HG03064 (cell line): ENCODE results near the gene NDUFS6.
"Not testable (repeated sequence)": the region's sequence is repeated elsewhere in the genome, so short reads cannot be mapped to it uniquely, and the experiment has no call there.

Experiments used
- ATAC-seq: cut with Tn5 transposase; IDR thresholded peaks from one replicate; pipeline ENCODE4 v1.9.1; 2021; ENCODE audit warnings: low read depth; ENCODE audit not compliant: unreplicated experiment

The NDUFS6 gene

GRCh38 chr5:1830571-1831228 lies 29.5 kb downstream of the NDUFS6 start:
- ATAC-seq = no peak

DNA sequence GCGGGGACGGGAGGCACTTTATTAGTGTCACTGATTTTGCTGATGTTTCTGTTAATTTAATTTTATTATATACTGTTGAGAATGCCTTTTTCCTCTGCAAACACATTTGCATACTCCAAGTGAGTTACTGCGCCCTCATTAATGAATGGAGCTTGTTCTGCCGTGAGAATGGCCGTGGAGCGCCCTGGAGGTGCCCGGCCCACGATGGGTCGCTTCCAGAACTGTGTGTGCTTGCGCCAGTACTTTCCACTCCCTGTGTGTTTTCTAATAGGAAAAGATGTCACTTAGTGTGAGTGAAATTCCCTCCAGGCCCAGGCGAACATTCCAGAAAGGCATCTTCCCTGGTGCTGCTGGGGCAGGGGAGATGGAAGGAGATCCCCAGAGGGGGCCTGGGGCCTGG lies 30.1 kb downstream of the NDUFS6 start:
- ATAC-seq = no peak

DNA sequence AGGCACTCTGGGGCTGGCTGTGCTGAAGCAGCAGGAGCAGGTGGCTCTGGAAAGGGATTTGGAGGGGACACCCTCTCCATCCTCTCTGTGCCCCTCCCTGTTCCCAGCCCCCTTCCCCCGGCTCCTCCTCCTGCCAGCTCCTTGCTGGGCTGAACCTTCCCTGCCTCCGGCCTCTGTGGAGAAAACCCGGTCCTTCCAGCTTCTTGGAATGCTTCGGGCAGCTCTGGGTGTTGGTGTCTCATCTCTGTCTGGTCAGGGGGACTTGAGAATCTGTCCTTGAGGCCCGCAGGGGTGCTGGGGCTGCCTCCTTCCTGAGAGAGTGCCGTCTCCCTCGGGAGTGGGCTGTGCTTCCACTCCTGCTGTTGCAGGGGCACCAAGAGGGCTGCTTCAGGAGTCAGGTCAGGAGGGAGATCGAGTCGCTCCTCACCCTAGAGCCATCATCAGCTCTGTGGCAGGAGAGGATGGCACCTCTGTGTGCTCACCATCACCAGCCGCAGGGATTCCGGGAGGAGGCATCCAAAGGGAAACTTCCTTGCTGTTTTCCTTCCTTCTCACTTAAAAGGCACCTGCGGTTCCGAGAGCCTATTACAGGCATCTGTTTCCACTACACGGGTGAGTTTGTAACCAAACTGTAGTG lies 30.6 kb downstream of the NDUFS6 start:
- ATAC-seq = no peak

- ATAC-seq = no peak
Observed at GRCh38 chr5:1832511-1833250, 31.5 kb downstream of the NDUFS6 start.

- no peak for ATAC-seq
Observed at GRCh38 chr5:1833264-1834021, 32.2 kb downstream of the NDUFS6 start.

DNA sequence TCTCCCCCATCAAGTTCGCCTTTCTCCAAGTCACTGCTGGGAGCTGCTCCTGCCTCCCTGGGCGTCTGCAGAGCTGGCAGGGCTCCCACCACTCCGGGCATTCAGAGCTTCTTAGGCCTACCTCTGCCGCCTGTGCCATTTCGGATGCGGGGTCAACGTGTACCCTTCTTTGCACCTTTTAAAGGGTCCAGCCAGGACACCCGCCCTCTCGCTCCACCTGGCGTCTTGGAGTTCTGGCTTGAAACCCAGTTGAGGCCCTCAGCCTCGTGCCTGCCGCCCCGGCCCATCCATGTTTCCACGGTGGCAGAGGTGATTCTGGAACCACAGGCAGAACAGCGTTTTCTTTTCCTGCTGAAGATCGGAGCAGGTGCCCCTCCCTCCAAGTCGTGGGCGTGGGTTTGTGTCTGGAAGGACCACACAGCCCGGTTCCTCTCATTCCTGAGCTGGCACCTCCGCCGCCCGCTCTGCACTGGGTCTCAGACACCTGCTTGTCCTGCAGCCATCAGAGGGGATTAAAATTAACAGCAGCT lies 32.9 kb downstream of the NDUFS6 start:
- no peak for ATAC-seq

DNA sequence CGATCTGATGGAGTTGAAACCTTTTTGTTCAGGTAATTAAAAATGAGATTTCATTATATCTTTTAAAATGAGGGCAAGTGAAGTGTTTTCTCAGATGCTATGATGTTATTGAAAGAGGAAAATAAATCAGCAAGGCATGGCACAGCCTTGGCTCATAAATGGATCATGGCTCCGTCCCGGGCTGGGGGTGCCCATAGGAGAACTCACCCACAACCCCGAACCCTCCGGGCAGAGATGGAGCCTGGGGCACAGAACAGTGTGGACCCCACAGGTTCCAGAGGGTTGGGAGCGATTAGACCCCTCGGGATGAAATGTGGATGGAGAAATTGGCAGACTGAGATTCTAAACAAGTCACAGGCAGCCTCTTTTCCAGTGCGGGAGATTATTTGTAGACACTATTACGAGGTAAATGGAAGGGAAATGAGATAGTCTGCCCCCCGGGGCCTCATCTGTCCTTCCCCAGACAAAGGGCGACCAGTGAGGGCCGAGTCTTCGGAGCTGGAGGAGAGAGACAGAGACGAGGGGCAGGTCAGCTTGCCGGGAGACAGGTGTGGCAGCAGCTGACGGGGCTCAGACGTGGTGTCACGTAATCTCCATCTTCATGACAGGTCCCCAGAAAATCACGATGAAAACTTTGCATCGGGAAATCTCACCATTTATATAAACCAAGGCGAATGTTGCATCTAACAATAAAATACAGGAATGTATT lies 33.7 kb downstream of the NDUFS6 start:
- ATAC-seq = no peak

GRCh38 chr5:1835431-1835830 lies 34.2 kb downstream of the NDUFS6 start:
- ATAC-seq = no peak

DNA sequence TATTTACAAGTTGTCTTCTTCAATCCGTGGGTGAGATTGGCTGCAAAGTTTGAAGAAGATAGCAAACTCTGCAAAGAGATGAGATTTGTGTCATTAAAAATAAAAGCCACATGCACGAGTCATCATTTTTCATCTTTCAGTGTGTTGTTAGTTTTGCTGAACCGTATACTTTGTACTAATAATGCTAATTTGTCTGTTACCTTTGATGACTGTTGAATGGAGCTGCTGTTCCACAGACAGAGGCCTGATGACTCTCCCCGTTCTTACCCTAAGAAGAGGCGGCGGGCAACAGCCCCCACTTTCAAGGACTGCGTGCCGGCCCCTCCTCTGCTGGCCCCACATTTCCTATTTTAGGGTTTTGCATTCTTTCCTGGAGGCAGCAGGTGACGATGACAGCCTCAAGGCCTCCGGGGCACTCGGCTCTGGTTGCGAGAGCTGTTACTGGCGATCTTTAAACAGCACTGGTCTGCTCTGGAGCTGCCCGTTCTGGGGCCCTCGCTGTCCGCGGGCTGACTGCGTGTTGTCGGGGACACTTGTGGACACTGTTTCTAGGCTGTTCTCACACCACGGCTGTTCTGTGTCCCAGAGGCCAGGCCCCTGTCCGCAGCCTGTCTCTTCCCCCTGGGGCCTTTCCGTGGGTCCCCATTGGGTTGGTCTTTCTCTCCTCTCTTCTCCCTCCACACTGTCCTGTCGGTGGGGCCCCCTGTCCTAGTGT lies 35.1 kb downstream of the NDUFS6 start:
- no peak for ATAC-seq

- no peak for ATAC-seq
Observed at GRCh38 chr5:1836891-1837880, 36.0 kb downstream of the NDUFS6 start.

DNA sequence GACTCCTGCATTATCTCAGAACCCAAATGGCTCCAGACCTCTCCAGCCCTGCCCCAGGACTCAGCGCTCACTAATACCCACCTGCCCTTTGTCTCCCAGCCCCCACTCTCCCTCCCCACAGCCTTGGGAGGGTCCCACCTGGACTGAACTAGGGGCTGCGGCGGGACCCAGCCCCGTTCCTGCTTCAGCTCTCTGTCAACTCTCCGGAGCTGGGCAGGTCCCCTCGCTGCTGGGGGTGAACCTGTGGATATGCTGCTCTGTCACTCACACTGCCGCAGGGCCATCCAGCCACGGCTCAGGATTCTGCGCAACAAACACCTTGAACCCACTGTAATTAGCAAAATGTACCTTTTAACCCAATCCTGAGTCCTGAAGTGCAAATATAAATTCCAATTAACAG lies 36.8 kb downstream of the NDUFS6 start:
- ATAC-seq = no peak

DNA sequence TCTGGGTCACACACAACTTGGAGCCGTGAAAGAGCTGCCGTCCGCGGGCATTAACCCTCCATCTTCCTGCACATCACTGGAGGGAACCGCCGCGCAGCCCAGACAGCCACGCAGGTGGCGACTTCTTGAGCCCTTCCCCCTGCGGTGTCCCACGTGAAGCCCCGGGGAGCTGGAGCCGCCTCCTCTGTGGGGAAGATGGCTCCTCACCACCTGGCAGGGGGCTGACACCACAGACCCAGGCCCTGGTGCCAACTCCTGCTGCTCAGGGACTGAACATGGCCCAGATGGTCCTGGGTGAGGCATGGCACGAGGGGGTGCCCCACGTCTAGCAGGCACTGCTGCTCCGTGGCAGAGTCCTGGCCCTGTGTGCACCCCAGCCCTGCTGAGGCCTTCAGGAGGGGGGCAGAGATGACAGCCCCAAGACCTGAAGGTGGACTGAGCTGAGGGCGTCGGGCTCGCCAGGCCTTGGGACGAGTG lies 38.9 kb downstream of the NDUFS6 start:
- no peak for ATAC-seq

DNA sequence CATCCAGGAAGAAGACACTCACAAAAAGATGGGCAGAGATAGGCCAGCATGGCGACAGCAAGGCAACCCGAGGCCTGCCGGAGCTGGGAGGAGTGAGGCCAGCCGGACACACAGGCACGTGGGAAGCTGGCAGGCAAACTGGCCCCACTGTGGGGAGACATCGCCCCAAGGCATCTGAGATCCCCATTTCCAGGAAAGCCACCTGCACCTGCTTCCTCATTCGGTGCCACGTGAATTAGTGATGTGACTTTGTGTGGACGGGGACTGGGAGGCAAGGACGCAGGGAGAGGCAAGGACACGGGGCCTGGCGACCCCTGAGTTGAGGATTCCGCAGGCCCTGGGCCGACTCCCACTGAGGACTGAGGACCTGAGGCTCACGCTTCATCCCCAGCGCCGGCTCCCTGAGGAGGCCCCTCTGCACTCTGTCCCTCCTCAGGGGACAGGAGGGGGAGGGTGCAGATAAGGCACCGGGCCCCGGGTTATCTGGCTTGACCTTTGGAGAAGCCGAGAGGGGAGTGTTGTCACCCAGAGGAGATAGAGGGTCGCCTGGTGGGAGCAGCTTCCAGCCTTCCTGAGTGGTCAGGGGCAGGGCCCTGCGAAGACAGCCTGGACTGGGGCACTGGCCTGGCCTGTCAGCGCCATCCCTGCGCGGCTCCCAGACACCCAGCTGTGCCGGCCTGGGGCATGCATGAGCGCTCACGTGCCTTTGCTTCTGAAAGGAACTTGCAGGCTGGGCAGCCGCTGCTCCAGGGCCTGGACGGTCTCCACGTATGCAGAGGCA lies 39.7 kb downstream of the NDUFS6 start:
- ATAC-seq = no peak

- no peak for ATAC-seq
Observed at GRCh38 chr5:1842004-1842819, 41.0 kb downstream of the NDUFS6 start.

DNA sequence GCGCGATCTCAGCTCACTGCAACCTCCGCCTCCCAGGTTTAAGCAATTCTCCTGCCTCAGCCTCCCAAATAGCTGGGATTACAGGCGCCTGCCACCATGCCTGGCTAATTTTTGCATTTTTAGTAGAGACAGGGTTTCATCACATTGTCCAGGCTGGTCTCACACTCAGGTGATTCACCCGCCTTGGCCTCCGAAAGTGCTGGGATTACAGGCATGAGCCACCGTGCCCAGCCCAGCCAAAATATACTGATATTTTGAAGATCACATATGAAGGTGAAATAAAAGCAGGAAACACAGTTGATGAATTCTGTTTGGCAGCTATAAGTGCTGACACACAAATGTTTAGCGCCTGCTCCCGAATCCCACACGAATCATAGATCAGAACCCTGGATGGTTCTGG lies 42.6 kb downstream of the NDUFS6 start:
- not testable (repeated sequence) for ATAC-seq

DNA sequence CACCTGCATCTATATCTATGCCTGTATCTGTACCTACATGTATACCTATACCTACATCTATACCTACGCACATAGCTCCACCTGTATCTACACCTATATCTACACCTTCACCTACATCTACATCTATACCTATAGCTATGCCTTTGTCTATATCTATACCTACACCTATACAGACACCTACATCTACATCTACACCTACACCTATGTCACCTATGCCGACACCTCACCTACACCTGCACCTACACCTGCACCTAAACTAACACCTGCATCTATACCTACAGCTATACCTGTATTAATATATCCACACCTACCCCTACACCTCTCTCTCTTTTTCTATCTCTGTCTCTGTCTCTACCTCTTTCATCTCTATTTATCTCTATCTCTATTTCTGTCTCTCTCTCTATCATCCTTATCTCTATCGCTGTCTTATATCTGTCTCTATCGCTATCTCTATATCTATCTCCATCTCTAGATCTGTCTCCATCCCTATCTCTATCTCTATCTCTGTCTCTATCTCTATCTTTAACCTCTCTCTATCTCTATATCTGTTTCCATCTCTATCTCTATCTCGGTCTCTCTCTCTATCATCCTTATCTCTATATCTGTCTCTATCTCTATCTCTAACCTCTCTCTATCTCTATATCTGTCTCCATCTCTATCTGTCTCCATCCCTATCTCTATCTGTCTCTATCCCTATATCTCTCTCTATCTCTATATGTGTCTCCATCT lies 43.7 kb downstream of the NDUFS6 start:
- ATAC-seq = no peak
